ENCODE data around the gene TMIE. TPM values are rescaled to one million over a fixed set of nuclear protein-coding genes. Genes with fewer than 3 reads are reported as not detected.

Gene TMIE
- total RNA-seq, 1 donor from 2014 or later: 1.6 TPM

Other genes starting within 250 kb of the TMIE start
- 108 TPM for gene LTF, start 236.5 kb upstream of the TMIE start, total RNA-seq
- gene RTP3, start 203.4 kb upstream of the TMIE start, total RNA-seq: not detected
- gene LRRC2, start 135.1 kb upstream of the TMIE start, total RNA-seq: 0.28 TPM
- not detected for gene FAM240A, start 88.9 kb upstream of the TMIE start, total RNA-seq
- gene ALS2CL, start 7.7 kb upstream of the TMIE start, total RNA-seq: 55.7 TPM
- not detected for gene PRSS50, start 16.5 kb downstream of the TMIE start, total RNA-seq
- 0.36 TPM for gene MYL3, start 162.1 kb downstream of the TMIE start, total RNA-seq
- 0.28 TPM for gene PTH1R, start 176.3 kb downstream of the TMIE start, total RNA-seq

All from esophagus mucosa (tissue), 1 donor.